Glutamatergic neuron (in vitro differentiated cells): ENCODE results near the gene TRPM3. TPM values are rescaled to one million over a fixed set of nuclear protein-coding genes. Genes with fewer than 3 reads are reported as not detected.

Experiments used
- DNase-seq: peaks from one replicate; pipeline ENCODE4 v3.0.0; 2022
- H3K27ac Mint-ChIP-seq: one replicate; pipeline ENCODE4 v1.8.0; 2020; ENCODE audit warnings: mild to moderate bottlenecking, mixed read lengths, inconsistent platforms; ENCODE audit not compliant: unreplicated experiment
- H3K27me3 Mint-ChIP-seq: one replicate; pipeline ENCODE4 v1.8.0; 2020; ENCODE audit warnings: mild to moderate bottlenecking, moderate library complexity, mixed read lengths, inconsistent platforms; ENCODE audit not compliant: unreplicated experiment
- H3K36me3 Mint-ChIP-seq: one replicate; pipeline ENCODE4 v1.8.0; 2020; ENCODE audit warnings: mild to moderate bottlenecking, mixed read lengths, inconsistent platforms; ENCODE audit not compliant: unreplicated experiment
- H3K4me1 Mint-ChIP-seq: one replicate; pipeline ENCODE4 v1.8.0; 2020; ENCODE audit warnings: mild to moderate bottlenecking, low read depth, mixed read lengths, inconsistent platforms; ENCODE audit not compliant: unreplicated experiment
- H3K4me3 Mint-ChIP-seq: one replicate; pipeline ENCODE4 v1.8.0; 2020; ENCODE audit warnings: mild to moderate bottlenecking, mixed read lengths, inconsistent platforms; ENCODE audit not compliant: unreplicated experiment
- H3K9me3 Mint-ChIP-seq: one replicate; pipeline ENCODE4 v1.8.0; 2020; ENCODE audit warnings: mild to moderate bottlenecking, moderate library complexity, mixed read lengths, inconsistent platforms; ENCODE audit not compliant: unreplicated experiment
- total RNA-seq: library from RNA; stranded (reverse); fragmentation: NEBNext Ultra II Directional; extraction: Animal tissue kit (Norgen Biotek cat#: 25700); gene quantifications from one replicate; pipeline ENCODE4 v1.2.1, GENCODE V29; 2021; ENCODE audit not compliant: unreplicated experiment
- TF ChIP-seq, protein P1 (sequence below): fragments of 200-600 bp; sonication (generic); IDR thresholded peaks from one replicate; pipeline ENCODE4 v1.5.0; 2021; ENCODE audit not compliant: partially characterized antibody, unreplicated experiment

TRPM3 gene
- total RNA-seq, 1 donor from 2014 or later: 3.3 TPM

DNA sequence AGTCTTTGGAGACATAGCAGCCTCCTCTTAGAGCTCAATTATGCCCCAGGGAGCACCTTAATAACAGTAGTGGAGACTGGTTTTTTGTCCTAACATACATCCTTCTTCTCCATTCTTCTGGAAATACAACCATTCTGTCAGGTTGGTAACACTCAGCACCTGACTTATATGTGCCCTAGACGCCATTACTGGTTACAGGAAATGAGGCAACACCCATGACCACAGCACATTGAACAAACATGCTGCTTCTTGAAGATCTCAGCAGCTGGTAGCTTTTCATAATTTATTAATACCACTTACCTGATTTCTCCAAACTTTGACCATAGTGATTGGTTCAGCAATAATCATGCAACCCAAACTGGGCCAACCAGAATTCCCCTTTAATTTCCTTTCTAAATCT lies 25.1 kb upstream of the TRPM3 start:
- no peak for DNase-seq
- no peak overlapping the region for H3K27ac Mint-ChIP-seq
- no peaks in the 10 kb centered on the region for H3K9me3 Mint-ChIP-seq
- H3K4me3 Mint-ChIP-seq: no peak overlapping the region
- H3K36me3 Mint-ChIP-seq: peaks cover 6% of the 10 kb centered on the region
- H3K4me1 Mint-ChIP-seq: no peaks in the 10 kb centered on the region
- no peaks in the 10 kb centered on the region for H3K27me3 Mint-ChIP-seq
- TF ChIP-seq, protein P1, sequence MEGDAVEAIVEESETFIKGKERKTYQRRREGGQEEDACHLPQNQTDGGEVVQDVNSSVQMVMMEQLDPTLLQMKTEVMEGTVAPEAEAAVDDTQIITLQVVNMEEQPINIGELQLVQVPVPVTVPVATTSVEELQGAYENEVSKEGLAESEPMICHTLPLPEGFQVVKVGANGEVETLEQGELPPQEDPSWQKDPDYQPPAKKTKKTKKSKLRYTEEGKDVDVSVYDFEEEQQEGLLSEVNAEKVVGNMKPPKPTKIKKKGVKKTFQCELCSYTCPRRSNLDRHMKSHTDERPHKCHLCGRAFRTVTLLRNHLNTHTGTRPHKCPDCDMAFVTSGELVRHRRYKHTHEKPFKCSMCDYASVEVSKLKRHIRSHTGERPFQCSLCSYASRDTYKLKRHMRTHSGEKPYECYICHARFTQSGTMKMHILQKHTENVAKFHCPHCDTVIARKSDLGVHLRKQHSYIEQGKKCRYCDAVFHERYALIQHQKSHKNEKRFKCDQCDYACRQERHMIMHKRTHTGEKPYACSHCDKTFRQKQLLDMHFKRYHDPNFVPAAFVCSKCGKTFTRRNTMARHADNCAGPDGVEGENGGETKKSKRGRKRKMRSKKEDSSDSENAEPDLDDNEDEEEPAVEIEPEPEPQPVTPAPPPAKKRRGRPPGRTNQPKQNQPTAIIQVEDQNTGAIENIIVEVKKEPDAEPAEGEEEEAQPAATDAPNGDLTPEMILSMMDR: no peak

DNA sequence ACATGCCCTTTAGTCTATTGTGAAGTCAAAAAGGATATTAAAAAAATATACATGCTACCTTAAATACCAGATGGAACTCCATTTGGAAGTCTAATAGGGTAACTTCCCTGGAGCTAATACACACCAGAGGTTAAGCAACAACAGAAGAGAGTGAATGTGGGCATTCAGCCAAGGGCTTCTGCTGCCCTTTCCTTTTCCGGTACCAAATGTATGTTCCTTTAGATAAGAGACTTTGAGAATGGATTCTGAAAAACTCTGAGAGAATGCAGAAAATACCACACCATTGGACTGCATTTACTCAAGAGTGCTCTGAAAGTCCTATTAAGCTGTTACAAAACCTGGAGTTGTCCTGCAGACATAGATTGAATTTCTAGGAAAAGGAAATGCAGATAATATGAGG lies 23.8 kb upstream of the TRPM3 start:
- Mint-ChIP-seq H3K27ac (no peak overlapping the region), H3K36me3 (peaks cover 6% of the 10 kb centered on the region), H3K27me3 (no peaks in the 10 kb centered on the region), H3K4me3 (no peak overlapping the region), H3K9me3 (no peaks in the 10 kb centered on the region), H3K4me1 (no peaks in the 10 kb centered on the region)
- no peak for DNase-seq
- TF ChIP-seq, protein P1: no peak

DNA sequence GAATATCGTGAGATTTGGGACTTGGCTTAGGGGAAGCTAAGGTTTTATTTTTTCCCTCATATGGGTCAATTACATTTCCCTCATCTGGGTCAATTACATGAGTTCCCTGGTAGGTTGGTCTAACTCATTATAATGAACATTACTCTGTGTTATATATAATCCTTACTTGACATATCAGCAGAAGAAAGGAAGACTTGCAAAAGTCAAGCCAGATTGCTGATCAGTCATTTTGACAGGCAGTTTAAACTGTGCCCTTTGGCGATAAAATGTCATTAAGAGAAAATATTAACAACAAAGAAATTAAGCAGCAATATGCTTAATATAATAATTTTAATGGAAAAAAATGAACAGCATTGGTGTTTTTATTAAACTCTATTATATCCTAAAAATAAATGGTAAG lies 23.1 kb upstream of the TRPM3 start:
- H3K27me3 Mint-ChIP-seq: no peaks in the 10 kb centered on the region
- H3K4me3 Mint-ChIP-seq: no peak overlapping the region
- TF ChIP-seq, protein P1: no peak
- H3K4me1 Mint-ChIP-seq: no peaks in the 10 kb centered on the region
- H3K9me3 Mint-ChIP-seq: no peaks in the 10 kb centered on the region
- no peak for DNase-seq
- peaks cover 6% of the 10 kb centered on the region for H3K36me3 Mint-ChIP-seq
- H3K27ac Mint-ChIP-seq: no peak overlapping the region

DNA sequence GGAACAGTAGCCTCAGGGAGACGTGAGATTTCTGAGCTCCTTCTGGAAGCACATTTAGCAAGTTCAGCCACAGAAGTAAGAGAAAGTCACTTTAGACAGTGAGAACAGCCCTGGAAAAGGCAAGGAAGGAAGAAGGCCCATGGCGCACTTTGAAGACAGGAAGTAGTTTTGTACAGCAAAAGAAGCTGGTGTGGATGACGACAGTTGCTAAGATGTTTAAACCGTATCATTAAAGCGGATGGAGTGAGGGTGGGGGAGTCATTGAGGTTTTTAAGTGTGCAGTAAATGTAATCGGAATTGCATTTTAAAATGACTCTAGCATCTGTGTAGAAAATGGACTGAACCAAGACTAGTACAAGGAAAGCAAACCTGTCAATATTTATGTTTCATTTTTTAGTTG lies 15.3 kb upstream of the TRPM3 start:
- TF ChIP-seq, protein P1: no peak
- Mint-ChIP-seq H3K27me3 (peaks cover 1% of the 10 kb centered on the region), H3K27ac (no peak overlapping the region), H3K4me3 (no peak overlapping the region), H3K36me3 (no peaks in the 10 kb centered on the region), H3K9me3 (no peaks in the 10 kb centered on the region), H3K4me1 (peaks cover 5% of the 10 kb centered on the region)
- DNase-seq: no peak

DNA sequence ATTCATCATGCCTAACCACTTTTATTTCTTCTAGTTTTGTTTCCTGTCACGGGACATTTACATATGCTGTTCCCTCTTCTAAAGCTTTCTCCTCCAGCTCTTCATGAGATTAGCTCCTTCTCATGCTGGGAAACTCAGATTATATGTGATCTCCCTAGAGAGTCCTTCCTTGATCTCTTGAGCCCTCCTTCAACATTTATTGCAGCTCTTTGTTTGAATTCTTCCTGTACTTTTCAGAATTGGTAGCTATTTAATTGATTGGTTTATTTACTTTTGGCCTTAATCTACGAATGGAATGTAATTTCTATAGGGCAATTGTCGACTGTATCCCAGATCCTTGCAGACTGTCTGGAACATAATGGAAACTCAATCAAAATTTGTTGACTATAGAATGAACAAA lies 9.7 kb upstream of the TRPM3 start:
- TF ChIP-seq, protein P1: no peak
- H3K27me3 Mint-ChIP-seq: peaks cover 1% of the 10 kb centered on the region
- H3K4me3 Mint-ChIP-seq: no peak overlapping the region
- no peak for DNase-seq
- no peaks in the 10 kb centered on the region for H3K36me3 Mint-ChIP-seq
- peaks cover 5% of the 10 kb centered on the region for H3K4me1 Mint-ChIP-seq
- H3K27ac Mint-ChIP-seq: no peak overlapping the region
- H3K9me3 Mint-ChIP-seq: no peaks in the 10 kb centered on the region
